A204.1 (cell line): ENCODE results near the gene SCGB3A2.
A peak's percentile ranks its signal among the peaks of the same experiment; 100 is the strongest.

Experiments used
- FAIRE-seq: peaks from 2 replicates; lab custom pipeline; 2012; peaks lifted over from hg19 to GRCh38; lab: Jason Lieb, UNC

The SCGB3A2 gene

DNA sequence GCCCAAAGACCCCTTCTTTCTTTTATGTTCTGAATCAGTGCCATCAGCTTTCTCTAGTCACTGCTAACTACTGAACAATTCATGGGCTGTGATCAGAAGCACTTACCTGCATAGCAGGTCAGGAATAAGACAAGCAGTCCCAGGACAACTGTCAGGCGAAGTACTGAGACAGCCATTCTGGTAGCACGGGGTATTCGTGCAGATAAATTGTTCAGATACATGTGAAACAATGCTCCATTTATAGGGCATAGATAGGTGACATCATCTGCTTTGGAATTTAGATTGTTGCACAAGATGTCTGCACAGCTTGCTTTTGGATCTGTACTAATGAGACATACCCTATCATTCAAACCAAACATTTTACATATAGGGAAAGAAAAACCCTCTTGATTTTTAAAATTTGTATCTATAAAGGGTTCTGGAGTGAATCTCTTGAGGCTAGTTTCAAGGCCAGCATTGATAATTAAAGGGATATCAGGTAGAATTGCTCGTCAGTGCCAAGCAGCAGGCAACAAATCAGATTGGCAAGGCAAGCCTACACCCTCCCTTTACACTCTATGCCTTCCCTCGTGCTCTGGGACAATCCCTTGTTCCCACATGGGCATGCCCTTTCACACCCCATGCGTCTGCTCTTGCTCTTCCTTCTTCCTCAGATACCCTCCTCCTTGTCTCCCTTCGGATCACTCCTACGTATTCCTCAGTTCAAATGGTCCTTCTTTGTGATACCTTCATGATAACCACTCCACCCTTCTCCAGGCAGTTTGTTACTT, 28.0 kb downstream of the SCGB3A2 start, which contains the start of gene C5orf46:
Gene C5orf46 (minus strand): TSS at position 213 of the 770 bp plus-strand sequence. CDS start 37 bp downstream, at position 176.
- FAIRE-seq = no peak

DNA sequence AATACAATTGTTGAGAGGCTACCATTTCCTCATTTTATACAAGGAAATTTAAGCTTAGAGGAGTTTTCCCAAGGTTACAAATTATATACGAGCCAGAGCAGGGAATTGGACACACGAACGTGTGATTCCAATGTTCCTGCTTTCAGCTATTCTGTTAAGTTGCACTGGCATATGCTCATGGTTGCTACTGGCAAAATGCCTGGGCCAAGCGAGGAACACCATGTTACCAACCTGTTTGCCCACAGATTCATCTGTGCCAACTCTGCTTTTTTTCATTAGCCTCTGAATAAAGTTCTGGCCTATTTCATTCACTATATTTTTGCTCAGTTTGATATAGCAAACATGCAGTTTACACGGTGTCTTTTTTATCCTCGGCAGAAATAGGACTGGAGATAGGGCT, 32.9 kb downstream of the SCGB3A2 start:
- no peak for FAIRE-seq

DNA sequence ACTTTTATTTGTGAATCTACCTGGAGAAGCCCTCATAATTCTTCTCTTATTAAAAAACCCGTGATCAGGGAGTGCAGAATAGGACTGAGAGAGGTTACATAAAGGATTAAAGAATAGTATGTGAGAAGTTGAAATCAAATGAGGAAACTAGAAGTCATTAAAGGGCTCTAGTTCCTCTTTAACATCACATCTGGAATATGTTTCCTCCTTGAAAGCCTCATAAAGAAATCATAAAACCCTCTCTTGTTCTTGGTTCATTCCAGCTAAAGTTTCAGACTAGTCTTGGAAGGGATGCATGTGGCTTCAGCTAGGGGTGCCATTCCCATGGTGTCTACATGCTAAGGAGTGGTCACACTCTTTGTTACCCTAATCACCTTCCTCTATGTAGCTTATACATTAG, 33.5 kb downstream of the SCGB3A2 start:
- FAIRE-seq = no peak

DNA sequence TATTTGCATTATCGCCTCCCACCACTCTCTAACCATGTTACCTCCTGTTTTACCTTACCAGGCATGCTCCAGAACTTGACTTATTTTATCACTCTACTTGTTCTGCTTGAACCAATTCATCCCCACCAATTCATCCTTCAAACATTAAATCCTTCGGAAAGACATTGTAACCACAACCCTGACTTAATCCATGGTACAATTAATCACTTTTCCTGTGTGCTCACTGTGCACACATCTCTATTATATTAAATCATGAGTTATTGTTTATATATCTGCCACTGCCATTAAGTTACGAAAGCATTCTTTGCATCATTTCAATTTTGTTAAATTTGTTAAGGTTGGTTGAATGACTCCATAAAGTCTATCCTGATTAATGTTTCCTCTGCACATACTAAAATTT, 35.3 kb downstream of the SCGB3A2 start:
- no peak for FAIRE-seq

DNA sequence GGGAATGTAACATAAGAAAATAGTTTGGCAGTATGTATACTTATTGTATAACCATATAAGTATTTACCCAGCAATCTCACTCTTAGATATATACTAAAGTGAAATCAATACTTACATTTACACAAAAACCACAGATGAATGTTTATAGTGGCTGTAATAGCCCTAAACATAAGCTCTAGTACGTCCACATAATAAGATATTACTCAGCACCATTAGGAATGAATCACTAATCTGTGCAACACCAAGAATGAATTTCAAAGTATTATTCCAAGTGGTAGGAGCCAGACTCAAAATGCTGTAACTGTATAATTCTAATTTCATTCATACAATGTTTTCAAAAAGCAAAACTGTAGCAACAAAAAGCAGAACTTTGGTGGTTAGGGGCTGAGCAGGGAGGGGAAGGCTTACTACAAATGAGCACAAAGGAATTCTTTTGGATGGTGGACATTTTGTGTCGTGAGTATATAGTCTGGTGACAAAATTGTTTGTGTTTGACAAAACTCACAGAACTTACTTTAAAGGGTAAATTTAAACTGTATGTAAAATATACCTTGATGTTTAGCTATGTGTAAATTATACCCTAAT, 39.7 kb downstream of the SCGB3A2 start:
- FAIRE-seq = no peak

DNA sequence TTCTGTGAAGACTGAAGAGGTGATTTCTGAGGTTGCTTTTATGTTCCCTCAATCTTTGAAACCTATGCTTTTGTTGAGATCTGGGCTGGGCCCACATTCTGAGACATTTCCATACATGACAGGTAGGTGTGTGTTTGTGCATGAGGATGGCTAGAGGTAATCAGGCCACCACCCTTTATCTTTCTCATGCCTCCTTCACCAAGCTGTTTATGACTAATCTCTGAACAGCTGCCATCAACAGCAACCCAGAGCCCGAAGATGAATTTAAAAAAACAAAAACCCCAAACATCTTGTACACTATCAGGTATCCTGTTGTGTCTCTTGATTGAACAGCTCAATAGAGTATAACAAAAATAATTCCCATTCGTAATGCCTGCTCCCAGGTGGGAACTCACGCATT, 40.4 kb downstream of the SCGB3A2 start:
- no peak for FAIRE-seq

DNA sequence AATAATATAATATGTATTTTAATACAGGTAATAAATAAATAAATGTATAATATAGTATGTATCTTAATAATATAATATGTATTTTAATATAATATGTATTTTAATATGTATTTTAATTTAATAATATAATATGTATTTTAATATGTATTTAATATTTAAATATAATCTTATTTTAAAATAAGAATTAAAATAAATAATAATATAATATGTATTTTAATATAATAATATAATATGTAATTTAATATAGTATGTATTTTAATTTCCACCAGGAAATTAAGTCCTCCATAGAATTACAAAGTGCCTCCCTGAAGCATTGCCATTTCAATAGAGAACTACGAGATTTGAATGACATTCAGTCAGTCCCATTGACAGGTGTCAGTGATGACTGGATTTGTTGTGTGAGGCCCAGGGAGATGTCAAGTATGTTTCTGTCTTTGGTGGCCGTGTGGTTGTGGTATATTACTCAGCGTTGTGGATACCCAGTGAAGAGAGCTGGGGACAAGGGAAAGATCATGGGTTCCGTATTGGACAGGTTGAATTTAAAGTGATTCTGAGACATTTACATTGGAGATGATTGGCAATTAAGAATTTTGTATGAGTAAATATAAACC, 42.0 kb downstream of the SCGB3A2 start:
- peak; percentile 99 for FAIRE-seq

DNA sequence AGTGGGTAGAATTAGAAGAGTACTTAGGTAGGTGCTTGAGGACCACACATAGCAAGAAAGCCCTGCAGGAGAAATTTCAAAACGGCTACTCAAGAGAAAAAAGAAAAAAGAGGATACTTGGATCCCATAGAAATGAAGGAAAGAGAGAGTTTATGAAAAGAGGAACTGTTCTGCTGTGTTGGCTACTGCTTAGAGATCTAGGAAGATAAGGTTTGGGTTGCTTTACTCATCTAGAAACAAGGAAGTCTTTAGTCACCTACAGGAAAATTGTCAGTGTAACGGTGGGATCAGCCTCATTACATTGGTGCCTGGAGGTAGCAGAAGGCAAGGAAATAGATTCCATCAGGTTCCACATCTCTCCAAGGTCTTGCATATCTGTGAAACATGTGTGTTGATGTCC, 42.6 kb downstream of the SCGB3A2 start:
- no peak for FAIRE-seq

DNA sequence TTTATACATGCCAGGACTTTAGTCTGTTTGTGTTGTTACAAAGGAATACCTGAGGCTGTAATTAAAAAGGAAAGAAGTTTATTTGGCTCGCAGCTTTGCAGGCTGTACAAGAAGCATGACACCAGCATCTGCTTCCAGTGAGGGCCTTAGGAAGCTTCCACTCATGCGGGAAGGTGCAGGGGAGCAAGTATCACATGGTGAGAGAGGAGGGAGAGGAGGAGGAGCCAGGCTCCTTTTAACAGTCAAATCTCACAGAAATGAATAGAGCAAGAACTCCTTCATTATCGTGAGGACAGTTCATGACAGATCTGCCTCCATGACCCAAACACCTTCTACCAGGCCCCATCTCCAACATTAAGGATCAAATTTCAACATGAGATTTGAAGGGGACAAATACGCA, 46.5 kb downstream of the SCGB3A2 start:
- FAIRE-seq = no peak

DNA sequence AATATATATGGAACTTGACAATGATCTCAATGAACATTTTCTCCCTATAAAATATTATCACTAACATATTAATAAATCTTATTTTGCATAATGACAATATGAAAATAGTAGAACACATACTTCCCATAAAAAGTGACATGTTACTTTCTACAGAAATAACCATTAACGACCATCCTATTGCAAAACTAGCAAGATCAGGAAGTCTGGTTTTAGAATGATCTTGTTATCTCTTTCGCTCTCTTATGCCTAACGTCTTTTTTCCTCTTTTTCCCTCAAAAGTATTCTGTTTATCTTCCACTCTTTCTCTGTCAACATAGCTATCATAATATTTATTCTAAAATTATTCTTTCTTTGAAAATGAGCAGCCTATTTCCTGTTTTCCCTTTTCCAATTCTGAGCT, 49.4 kb downstream of the SCGB3A2 start:
- no peak for FAIRE-seq

DNA sequence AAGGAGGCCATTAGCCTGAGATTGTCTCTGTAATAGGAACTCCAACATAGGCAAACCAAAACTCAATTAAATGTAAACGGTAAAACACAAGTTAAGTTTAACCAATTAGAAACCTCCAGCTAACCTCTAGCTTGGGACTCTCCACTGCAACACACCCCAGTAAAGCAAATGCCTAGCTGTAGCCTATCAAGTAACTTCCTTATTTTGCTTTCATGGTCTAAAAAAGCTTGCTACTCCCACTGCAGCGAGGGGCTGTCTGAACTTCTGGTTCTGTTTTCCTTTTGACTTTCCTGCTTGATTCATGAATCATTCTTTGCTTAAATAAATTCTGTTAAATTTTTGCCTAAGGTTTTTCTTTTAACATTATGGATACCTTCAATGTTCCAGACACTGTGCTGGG, 52.3 kb downstream of the SCGB3A2 start:
- FAIRE-seq = no peak
